HG03558 (cell line): ENCODE measurements around the gene HDAC4.

Experiments used
- ATAC-seq: cut with Tn5 transposase; IDR thresholded peaks from one replicate; pipeline ENCODE4 v1.9.1; 2021; ENCODE audit warnings: moderate number of reproducible peaks; ENCODE audit not compliant: unreplicated experiment; ENCODE audit errors: extremely low read depth

HDAC4 gene

GRCh38 chr2:239312741-239313667 lies 87.8 kb downstream of the HDAC4 start:
- no peak for ATAC-seq

- no peak for ATAC-seq
Observed at GRCh38 chr2:239312081-239312511, 88.7 kb downstream of the HDAC4 start.

DNA sequence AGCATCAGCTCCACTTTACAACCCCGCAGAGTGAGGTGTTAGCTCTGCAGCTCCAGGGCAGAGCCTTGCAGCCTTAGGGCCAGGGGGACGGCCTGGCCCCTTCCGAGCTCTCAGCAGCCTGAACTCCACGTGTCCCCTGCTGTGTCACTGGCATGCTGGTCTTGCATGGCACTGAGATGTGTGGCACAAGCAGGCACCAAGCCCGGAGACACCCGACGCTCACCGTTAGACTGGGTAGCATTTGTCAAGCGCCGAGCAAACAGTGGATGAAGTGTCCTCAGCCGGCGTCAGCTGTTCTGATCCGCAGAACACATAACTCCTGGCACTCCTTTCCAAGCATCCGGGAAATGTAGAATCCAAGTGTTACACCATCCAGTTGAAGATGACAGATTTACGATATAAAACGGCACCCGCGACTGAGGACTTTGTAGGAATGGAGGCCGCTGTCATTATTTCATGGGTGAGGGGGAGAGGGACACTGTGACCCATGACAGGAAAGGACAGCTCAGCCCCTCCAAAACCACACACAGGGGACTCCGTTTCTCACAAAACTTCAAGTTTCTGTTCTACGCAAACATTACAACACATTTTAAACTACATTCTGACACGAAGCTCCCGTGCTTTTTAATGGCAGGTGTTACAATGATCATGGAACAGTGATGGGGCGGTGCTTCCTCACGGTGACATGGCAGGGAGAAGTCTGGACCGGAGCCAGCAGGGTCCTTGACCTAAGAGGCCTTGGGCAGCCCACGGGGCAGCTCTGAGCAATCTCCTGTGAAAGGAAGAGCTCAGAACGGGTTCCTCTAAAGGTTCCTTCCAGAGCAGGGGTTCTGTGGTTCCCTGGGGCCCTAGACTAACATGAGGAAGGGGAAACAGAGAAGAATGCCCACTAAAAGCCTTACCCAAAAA lies 89.4 kb downstream of the HDAC4 start:
- ATAC-seq: no peak

DNA sequence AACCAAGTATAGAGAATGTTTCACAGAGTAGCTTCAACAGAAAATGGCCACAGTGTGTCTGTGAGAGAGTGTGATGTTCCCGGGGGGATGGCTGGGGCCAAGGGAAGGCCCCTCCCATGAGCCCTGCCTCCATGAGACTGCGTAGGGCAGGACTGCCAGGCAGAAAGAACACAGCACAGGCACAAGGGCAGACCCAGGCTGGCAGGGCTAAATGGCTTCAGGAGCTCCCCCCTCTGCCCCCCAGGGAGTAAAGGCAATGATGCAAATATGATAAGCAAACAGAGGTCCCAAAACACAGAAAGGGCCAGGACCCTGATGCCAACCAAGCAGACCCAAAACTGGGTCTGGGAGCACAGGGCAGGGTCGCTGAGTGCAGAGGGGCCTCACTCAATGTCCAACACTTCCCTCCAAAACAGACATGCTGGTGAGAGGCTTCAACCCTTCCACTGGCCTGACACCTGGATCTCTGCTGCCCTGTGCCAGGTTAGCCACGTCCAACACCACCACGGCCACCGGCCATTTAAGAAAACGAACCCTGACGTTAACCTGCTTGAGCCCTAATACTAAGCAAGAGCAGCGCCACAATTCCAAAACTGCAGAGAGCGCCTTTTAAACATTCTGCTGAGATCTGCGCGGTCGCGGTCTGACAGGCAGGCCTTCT lies 90.3 kb downstream of the HDAC4 start:
- no peak for ATAC-seq

DNA sequence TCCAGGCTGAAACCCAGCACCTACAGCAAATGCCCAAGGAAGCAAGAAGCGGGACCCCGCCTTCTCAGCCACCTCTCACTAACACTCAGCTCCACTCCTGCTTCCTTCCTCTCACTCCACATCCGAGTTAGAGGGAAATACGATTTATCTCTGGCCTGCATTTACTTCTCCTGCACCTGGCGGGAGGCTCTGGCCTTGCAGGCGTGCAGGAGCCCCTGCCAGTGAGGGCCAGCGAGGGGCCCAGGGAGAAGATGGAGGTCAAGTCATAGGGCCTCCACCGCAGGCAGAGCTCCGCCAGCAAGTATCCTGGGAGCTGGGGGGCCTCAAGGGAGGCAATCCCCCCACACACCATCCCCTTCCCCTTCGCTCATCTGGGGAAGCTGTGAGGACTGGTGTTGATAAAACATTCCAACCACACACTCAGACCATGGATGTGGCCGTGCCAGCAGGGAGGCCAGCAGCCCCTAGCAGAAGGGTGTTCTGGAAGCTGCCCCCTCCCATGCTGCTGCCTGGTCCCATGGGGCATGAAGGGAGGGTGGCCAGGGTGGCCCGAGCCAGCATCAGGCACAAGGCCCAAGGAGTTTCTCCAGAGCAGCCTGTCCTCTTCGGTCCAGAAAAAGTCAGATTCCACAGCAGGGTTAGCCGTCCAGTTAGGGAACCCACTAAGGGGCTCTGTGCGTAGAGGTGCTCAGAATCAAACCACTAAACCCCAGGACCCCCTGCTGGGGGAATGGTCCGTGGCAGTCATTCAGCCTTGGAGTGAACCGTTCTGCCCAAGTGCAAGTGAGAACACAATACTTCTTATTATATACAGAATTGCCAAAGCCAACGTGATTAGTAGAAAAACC lies 91.2 kb downstream of the HDAC4 start:
- no peak for ATAC-seq

- no peak for ATAC-seq
Observed at GRCh38 chr2:239308661-239309397, 92.0 kb downstream of the HDAC4 start.

- ATAC-seq: no peak
Observed at GRCh38 chr2:239307921-239308613, 92.8 kb downstream of the HDAC4 start.

DNA sequence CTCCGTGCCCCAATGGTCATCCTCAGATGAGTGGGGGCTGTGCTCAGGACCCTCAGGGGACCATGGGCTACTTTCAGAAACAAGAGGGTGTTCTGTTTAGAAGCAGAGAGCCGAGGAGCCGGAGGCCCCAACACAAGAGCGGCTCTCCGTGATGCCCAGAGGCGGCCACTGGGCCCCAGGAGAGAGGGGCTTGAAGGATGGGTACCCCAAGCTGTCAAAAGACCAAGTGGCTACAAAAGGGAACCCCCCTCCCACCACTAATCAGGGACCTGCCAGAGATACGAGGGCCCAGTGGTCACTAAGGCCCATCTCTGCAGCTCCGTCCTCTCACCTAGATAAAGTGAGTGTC lies 93.6 kb downstream of the HDAC4 start:
- no peak for ATAC-seq

DNA sequence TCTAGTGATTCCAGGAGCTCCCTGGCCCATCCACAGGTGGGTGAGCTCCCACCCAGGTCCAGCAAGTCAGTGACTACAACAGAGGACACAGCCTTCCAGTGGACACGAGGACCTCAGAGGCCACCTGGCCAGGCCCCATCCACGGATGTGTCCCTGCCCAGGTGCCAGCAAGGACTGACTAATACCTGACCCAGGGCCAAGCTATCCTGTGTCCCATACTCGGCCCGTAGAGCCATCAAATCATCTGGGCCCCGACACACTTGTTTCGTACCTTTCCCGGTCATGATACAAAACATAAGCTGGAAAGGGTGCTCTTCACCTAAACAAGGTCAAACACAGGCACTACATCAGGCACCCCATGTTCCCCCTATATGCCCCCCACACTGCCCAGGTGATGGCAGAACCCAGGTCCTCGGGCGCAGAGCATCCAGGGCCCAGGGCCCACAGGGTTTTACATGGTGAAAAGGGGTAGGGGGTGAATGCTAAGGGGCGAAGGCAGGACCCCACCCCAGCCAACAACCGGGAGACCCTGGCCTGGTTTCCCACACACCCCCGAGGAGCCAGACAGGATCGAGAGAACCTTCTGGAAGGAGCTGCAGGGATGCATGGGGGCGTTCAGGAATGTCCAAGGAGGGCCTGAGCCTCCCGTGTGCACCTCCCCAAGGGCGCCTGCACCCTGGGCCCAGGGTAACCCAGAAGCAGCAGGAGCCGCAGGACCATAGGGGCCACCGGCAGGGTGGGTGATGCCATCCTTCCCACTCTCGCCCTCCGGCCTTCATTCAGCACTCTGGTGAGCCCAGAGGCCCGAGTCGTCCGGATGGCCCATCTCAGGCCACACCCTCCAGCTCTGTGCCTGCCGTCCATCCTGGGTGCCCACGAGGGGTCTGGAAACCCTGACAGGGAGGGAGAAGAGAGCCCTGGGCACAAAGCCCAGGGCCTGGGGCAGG lies 94.3 kb downstream of the HDAC4 start:
- ATAC-seq: no peak

DNA sequence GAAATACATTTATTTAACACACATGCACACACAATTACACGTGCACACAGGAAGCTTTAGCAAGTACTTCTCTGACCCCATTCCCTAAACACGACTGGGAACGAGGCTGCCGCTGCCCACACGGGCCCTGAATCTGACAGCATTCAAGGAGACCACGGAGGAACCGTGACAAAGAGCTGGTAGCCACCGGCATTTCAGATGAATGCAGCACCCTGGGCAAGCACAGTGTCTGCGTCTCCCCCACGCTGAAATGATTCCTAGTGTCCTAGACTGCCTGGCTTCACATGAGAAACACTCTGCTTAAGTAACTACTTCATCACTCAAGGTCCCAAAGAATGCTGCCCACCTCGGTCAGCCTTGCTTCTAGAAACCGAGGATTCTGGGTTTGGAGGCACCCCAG lies 95.0 kb downstream of the HDAC4 start:
- no peak for ATAC-seq

- no peak for ATAC-seq
Observed at GRCh38 chr2:239305222-239305575, 95.6 kb downstream of the HDAC4 start.

DNA sequence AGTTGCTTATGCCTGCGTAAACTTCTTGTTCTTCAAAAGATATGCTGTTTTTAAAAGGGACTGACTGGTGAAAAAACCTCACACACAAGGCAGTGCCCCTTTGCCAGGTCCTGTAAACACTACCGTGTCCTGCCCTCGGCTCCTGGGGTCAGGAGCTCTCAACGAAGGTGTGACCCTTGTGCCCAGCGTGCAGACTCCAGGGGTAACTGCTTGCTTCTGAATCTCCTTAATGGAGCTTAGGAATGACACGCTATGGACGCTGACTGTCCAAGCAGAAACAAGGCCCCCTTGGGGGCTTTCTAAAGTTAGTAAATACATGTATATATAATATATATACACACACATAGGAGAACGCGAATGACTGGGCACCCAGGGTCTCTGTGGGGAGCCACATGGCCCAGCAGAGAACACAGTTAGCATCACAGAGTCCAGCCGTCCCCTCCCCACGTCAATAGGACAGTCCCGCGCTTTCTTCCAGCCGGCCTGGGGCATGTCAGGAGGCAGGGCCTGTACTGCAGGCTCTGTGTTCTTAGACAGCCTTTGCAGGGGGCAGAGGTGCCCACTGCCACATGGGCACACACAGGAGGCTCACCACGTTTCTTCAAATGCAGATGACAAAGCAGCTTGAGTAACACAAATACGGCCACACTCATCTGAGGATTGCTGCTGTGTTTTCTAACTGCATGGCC lies 96.1 kb downstream of the HDAC4 start:
- ATAC-seq: no peak

DNA sequence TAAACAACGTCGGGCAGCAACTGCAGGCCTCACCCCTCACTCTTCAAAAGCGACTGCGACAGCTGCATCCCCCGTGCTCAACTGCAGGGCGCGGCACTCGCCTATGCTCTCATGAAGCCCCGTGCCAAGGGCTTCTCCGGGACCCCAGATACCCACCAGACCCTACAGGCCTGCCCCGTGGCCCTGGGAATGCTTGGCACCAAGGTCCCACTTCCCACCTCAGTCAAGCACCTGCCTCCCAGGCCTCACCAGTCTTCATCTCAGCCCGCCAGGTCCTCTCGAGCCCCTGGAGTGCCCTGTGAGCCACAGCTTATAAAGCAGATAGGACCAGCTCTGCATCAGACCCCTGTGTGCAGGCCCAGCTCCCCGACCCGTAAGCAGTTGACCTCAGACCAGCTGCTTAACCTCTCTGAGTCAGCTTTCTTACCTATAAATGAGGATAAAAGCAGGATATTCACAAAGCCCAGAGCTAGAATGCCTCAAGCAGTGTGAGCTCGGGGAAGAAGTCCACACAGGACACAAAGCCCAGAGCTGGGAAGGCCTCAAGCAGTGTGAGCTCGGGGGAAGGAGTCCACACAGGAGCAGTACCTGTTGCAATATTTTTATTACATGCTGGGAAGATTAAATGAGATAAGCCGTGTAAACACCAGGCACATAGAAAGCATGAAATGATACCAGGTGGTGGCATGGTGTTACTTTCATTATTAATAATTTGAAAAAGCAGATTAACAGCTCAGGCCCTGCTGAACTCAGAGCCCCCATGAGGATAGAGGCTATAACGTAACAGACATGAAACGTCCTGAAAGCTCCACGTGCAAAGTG lies 96.9 kb downstream of the HDAC4 start:
- ATAC-seq: no peak

- ATAC-seq: no peak
Observed at GRCh38 chr2:239302808-239303557, 97.8 kb downstream of the HDAC4 start.

GRCh38 chr2:239302083-239302807 lies 98.6 kb downstream of the HDAC4 start:
- no peak for ATAC-seq
